ENCODE results near the gene CHRDL2. TPM values are rescaled to one million over a fixed set of nuclear protein-coding genes. Genes with fewer than 3 reads are reported as not detected.

The CHRDL2 gene
- total and polyA plus RNA-seq, 7 donors, result 6.1 to 45.1 (median 14.6) TPM; not detected in 1

DNA sequence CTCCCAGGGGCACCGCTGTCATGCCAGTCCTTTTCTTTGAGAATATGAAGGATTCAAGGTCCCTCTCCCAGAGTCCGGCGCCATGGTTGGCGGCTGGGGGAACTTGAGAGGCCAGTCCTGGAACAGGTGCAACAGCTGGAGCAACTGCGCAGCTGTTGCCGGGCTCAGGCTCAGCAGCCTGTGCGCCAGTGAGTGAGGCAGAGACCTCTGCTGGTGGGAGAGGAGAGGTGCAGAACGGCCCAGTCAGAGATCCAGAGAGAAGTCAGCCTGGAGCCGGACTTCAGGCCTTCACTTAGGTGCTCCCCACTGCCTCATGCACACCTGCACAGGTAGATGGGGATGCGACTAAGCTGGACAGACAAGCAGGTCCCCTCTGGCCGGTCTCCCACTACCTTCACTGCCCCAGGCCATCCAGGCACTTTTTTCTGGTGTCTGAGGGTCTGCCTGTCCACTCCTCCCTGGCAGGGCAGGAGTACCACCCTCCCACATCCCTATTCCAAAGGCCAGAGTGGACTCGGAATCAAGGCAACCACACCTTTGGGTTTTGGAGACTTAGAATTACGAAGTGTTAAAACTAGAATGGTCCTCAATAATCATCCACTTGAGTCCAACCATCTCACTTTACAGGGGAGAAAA, 4.6 kb downstream of the CHRDL2 start:
- H3K9me3 ChIP-seq, result no peaks in the 10 kb centered on the region
- WGBS, 2 donors, result 12 to 14% methylated on average over 13 of the region's 13 CpGs
- peak; percentile 93 for DNase-seq
- H3K4me3 ChIP-seq, result no peak overlapping the region
- intact Hi-C loops (cut with DNase I), result loop anchor here (1.0 to 5.0 kb wide), 3 partner anchors 24 to 116 kb away; no protein-coding TSS in a partner anchor
- H3K27ac ChIP-seq, result peak overlapping the region; percentile 37 to 93 (median 81)
- H3K36me3 ChIP-seq, result no peaks in the 10 kb centered on the region
- TF ChIP-seq POLR2A (IDR thresholded peaks at IDR 0.05) (no peak), EP300 (IDR thresholded peaks at IDR 0.05) (no peak), POLR2AphosphoS5 (IDR thresholded peaks at IDR 0.05) (peak; percentile 19 to 69 (median 52))
- TF ChIP-seq, protein P1, sequence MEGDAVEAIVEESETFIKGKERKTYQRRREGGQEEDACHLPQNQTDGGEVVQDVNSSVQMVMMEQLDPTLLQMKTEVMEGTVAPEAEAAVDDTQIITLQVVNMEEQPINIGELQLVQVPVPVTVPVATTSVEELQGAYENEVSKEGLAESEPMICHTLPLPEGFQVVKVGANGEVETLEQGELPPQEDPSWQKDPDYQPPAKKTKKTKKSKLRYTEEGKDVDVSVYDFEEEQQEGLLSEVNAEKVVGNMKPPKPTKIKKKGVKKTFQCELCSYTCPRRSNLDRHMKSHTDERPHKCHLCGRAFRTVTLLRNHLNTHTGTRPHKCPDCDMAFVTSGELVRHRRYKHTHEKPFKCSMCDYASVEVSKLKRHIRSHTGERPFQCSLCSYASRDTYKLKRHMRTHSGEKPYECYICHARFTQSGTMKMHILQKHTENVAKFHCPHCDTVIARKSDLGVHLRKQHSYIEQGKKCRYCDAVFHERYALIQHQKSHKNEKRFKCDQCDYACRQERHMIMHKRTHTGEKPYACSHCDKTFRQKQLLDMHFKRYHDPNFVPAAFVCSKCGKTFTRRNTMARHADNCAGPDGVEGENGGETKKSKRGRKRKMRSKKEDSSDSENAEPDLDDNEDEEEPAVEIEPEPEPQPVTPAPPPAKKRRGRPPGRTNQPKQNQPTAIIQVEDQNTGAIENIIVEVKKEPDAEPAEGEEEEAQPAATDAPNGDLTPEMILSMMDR (IDR thresholded peaks at IDR 0.05), result peak; percentile 93 to 98 (median 96)
- peaks cover 0 to 10% (median 0%) of the 10 kb centered on the region in 3 donors for H3K27me3 ChIP-seq
- peaks cover 0 to 75% (median 47%) of the 10 kb centered on the region in 4 donors for H3K4me1 ChIP-seq

DNA sequence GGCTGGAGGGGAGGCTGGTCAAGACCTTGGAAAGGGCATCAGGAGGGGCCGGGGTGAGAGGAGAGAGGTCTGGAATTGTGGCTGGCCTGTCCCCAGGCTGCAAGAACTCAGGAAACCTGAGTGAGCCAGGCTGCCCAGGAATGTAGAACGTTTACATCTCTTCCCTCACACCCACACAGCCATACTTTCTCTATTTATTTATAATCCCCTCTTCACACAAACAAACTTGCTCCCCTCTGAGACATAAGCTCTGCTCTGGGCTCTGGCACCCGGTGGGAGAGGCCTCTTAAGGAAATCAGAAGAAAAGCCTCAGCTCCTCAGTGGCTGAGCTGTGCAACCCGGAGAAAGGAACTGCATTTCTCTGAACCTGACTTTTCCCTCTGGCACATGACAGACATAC, 5.5 kb downstream of the CHRDL2 start:
- intact Hi-C loops (cut with DNase I), result loop anchor here (1.0 to 5.0 kb wide), 3 partner anchors 23 to 115 kb away; no protein-coding TSS in a partner anchor
- Histone ChIP-seq H3K4me1 (peaks cover 0 to 79% (median 51%) of the 10 kb centered on the region in 4 donors), H3K27ac (peak overlapping the region; percentile 37 to 93 (median 81)), H3K36me3 (no peaks in the 10 kb centered on the region), H3K9me3 (no peaks in the 10 kb centered on the region), H3K4me3 (no peak overlapping the region), H3K27me3 (peaks cover 0 to 3% (median 0%) of the 10 kb centered on the region in 3 donors)
- DNase-seq, result no peak
- 66 to 68% methylated on average over 4 of the region's 4 CpGs for WGBS, 2 donors
- no peak for TF ChIP-seq EP300 (IDR thresholded peaks at IDR 0.05)
- no peak for TF ChIP-seq POLR2A (IDR thresholded peaks at IDR 0.05)
- TF ChIP-seq POLR2AphosphoS5 (IDR thresholded peaks at IDR 0.05), result no peak
- TF ChIP-seq, protein P1 (IDR thresholded peaks at IDR 0.05), result no peak

DNA sequence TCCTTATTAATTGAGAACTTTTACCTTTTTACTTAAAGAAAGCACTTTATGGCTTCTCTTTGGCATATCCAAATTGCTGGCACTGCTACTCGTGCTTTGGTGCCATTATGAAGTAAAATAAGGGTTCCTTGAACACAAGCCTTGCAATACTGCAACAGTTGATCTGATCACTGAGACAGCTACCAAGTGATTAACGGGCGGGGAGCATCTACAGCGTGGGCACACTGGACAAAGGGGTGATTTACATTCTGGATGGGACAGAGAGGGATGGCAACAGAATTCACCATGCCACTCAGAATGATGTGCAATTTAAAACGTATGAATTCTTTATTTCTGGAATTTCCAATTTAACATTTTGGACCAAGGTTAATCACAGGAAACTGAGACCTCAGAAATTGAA, 7.7 kb downstream of the CHRDL2 start:
- peak overlapping the region in 3 of 4 donors; percentile 73 to 93 (median 89) for H3K27ac ChIP-seq
- no peak overlapping the region for H3K4me3 ChIP-seq
- no peaks in the 10 kb centered on the region for H3K27me3 ChIP-seq
- H3K36me3 ChIP-seq, result no peaks in the 10 kb centered on the region
- TF ChIP-seq POLR2AphosphoS5 (IDR thresholded peaks at IDR 0.05), result no peak
- TF ChIP-seq POLR2A (IDR thresholded peaks at IDR 0.05), result no peak
- TF ChIP-seq EP300 (IDR thresholded peaks at IDR 0.05), result no peak
- TF ChIP-seq, protein P1 (IDR thresholded peaks at IDR 0.05), result no peak
- H3K4me1 ChIP-seq, result peaks cover 0 to 79% (median 63%) of the 10 kb centered on the region in 4 donors
- DNase-seq, result no peak
- 82 to 85% methylated on average over 5 of the region's 5 CpGs for WGBS, 2 donors
- H3K9me3 ChIP-seq, result no peaks in the 10 kb centered on the region
- intact Hi-C loops (cut with DNase I), result loop anchor here (5.0 kb wide), 1 partner anchor 91 kb away; no protein-coding TSS in a partner anchor

DNA sequence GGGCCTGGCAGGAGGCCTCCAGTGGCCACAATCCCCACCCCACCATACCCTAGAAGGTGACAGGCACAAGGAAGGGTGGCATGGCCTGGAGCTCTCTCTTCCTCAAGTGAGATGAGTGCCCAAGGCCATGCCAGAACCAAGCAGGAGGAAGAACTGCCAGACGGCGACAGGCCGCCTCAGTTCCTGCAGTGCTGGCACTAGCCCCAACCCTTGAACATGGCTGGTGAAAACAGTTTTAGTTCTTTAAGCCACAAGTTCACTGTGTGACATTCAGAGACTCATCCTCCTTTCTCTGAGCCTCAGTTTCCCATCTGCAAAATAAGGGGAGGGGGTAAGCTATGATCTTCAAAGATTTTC, 9.8 kb downstream of the CHRDL2 start:
- TF ChIP-seq, protein P1 (IDR thresholded peaks at IDR 0.05), result no peak
- no peak for TF ChIP-seq POLR2A (IDR thresholded peaks at IDR 0.05)
- no peak for TF ChIP-seq POLR2AphosphoS5 (IDR thresholded peaks at IDR 0.05)
- no peak for TF ChIP-seq EP300 (IDR thresholded peaks at IDR 0.05)
- peaks cover 0 to 86% (median 79%) of the 10 kb centered on the region in 4 donors for H3K4me1 ChIP-seq
- no peak for DNase-seq
- peak overlapping the region; percentile 79 to 93 (median 84) for H3K27ac ChIP-seq
- no peaks in the 10 kb centered on the region for H3K9me3 ChIP-seq
- H3K4me3 ChIP-seq, result no peak overlapping the region
- H3K36me3 ChIP-seq, result no peaks in the 10 kb centered on the region
- 87 to 96% methylated on average over 3 of the region's 3 CpGs for WGBS, 2 donors
- intact Hi-C loops (cut with DNase I), result loop anchor here (5.0 kb wide), 1 partner anchor 89 kb away; no protein-coding TSS in a partner anchor
- no peaks in the 10 kb centered on the region for H3K27me3 ChIP-seq
